Measurements from ENCODE around the gene OR10G4.
"Not testable (repeated sequence)": the region's sequence is repeated elsewhere in the genome, so short reads cannot be mapped to it uniquely, and the experiment has no call there.

Gene OR10G4

DNA sequence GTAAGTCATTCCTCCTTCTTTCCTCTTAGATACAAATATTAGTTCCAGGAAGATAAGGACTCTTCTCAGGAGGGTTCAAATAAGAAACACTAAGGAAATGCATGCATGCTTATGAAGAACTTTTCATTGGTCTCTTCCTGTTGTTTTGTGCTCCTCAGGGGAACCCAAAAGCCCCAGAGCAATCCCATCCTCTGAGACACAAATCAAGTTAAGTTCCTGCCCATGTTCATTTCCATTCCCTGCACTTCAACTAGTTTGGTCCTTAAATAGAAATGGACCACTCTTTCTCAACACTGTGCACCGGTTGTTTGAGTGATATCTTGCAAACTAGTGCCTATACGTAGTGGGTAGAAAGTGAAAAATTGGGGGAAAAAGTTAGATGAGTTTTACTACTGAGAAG lies at the start of gene OR10G4:
Gene OR10G4 (plus strand): TSS at position 301 of the 400 bp plus-strand sequence. CDS start 2,578 bp downstream, outside the sequence.
- DNase-seq = no peak

- no peak for DNase-seq
Observed at GRCh38 chr11:123973816-123974215, 39.0 kb upstream of the OR10G4 start.

DNA sequence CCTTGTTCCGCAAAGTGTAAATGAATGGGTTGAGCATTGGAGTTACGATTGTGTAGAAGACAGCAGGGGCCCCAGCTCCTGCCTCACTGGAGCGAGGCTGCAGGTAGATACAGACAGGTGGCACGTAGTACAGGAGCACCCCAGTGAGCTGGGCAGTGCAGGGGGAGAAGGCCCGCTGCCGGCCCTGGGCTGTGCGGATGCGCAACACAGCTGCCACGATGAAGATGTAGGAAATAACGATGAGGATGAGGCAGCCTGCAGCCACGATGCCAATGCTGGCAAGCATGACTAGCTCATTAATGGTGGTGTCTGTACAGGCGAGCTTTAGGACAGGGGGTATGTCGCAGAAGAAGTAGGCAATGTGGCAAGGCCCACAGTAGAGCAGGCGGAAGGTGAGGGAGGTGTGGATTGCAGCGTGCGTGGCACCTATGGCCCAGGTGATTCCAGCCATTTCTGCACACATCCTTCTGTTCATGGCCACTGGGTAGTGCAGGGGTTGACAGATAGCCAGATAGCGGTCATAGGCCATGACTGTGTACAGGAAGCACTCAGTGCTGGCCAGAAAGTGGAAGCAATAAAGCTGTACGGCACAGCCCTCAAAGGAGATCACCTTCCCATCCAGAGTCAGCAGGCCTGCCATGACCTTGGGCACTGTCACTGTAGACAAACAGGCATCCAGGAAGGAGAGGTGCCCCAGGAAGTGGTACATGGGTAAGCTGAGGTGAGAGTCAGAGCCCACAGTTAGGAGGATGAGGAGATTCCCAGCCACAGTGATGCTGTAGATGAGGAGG lies 35.8 kb upstream of the OR10G4 start:
- no peak for DNase-seq

GRCh38 chr11:123977731-123978347 lies 35.0 kb upstream of the OR10G4 start, which contains the start of gene OR10S1:
TSS of gene OR10S1 (minus strand) at chr11:123977781. CDS start at chr11:123977664, 117 bp downstream.
- DNase-seq = no peak

- DNase-seq = no peak
Observed at GRCh38 chr11:123979311-123979710, 33.5 kb upstream of the OR10G4 start.

GRCh38 chr11:123995119-123995518 lies 17.7 kb upstream of the OR10G4 start, which contains the start of gene OR10G6:
TSS of gene OR10G6 (minus strand) at chr11:123995161. CDS start at chr11:123995161, 0 bp downstream.
- no peak for DNase-seq

DNA sequence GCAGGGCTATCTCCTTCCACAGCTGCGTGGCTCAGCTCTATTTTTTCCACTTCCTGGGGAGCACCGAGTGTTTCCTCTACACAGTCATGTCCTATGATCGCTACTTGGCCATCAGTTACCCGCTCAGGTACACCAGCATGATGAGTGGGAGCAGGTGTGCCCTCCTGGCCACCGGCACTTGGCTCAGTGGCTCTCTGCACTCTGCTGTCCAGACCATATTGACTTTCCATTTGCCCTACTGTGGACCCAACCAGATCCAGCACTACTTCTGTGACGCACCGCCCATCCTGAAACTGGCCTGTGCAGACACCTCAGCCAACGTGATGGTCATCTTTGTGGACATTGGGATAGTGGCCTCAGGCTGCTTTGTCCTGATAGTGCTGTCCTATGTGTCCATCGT lies 3.0 kb downstream of the OR10G4 start:
- DNase-seq = not testable (repeated sequence)

DNA sequence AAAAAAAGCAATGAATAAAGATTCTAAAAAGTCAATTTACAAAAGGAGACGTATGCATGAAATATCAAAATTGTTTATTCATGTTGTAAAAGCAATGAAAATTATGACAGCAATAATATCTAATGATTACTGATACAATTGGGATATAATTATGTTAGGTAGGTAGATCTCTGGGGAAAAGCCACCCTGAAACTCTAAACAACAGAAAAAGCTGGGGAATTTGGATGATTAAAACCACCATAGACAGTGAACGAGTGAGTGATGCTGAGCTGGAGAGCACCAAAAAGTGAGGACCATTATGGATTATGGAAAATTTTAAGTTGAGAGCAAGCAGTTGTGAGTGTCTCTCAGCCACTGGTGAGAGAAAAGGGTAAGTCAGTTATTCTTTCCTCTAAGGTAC lies 13.7 kb downstream of the OR10G4 start, which contains the start of gene OR10G8:
Gene OR10G8 (plus strand): TSS at position 301 of the 400 bp plus-strand sequence. CDS start 2,825 bp downstream, outside the sequence.
- no peak for DNase-seq

DNA sequence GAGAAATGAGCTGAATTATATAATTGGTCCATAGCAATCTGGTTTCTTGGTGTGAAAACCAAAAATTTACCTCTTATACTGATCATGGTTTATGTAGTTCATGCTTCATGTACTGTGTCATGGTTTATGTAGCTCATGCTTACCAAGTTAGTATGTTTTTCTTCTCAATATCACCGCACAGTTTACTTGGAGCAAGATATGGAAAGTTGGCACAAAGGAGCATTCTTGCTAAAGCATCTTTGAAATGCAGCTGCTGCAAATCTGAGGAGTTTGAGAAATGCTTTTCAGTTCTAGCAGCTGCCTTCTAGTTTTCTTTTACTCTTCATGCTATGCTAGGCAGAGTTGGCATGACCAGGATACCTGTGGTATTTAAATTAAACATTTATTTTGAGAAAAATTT lies 23.9 kb downstream of the OR10G4 start:
- DNase-seq = no peak

GRCh38 chr11:124039557-124039956 lies 26.8 kb downstream of the OR10G4 start:
- no peak for DNase-seq

- no peak for DNase-seq
Observed at GRCh38 chr11:124041254-124041653, 28.5 kb downstream of the OR10G4 start, which contains the start of gene OR10G7. TSS of gene OR10G7 (minus strand) at chr11:124041325. CDS start at chr11:124039001, 2,324 bp downstream.

DNA sequence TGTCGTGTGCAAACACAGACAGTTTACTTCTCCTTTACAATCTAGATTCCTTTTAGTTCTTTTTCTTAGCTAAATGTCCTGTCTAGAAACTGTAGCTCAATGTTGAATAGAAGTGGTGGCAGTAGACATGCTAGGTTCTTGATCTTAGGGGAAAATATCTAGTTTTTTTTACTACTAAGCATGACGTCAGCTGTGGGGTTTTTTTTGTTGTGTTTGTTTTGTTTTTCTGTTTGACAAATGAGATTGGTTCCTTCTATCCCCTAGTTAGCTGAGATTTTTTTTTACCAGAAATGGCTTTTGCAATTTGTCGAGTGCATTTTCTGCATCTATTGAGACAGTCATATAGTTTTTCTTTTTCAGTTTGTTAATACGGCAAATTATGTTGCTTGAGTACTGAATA lies 30.6 kb downstream of the OR10G4 start:
- DNase-seq = no peak

DNA sequence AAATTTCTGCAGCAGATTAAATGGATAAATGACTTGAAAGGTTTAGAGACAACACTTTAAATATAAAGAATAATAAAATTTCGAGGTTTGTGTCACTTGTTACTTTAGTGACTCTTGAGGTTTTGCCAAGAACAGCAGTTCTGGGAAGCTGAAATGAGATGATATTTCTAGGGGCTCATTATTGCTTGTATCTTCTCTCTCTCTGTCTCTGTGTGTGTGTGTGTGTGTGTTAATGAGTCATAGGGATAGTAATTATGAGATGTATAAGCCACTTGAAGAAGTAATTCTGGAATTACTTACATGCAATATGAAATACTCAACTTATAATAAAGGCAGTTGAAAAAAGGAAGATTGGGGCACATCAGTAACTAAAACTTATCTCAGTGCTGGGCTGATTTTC lies 38.0 kb downstream of the OR10G4 start:
- no peak for DNase-seq

- DNase-seq = no peak
Observed at GRCh38 chr11:124052966-124053365, 40.2 kb downstream of the OR10G4 start.
